Transverse colon (tissue), 3 donors: ENCODE measurements around the gene SLAMF1.

Experiments used
- CTCF ChIP-seq, 5 experiments: fragments of 200-600 bp in 3 of 5; fragments of 450-650 bp in 2 of 5; sonication (generic) in 3 of 5; IDR thresholded peaks; 1 replicate in 2 of 5; 2 replicates in 3 of 5; pipeline ENCODE4 v1.5.1; 2016 to 2017; ENCODE audit warnings: antibody characterized with exemption in 5 of 5, inconsistent platforms in 3 of 5, mild to moderate bottlenecking in 2 of 5, moderate library complexity in 1 of 5
- POLR2A ChIP-seq: fragments of 450-650 bp; IDR thresholded peaks from one replicate; pipeline ENCODE4 v1.6.1; 2016; ENCODE audit warnings: antibody characterized with exemption, mild to moderate bottlenecking, moderate library complexity

GRCh38 chr1:160605792-160606479, 40.9 kb downstream of the SLAMF1 start:
- TF ChIP-seq POLR2A: no peak
- TF ChIP-seq CTCF (IDR thresholded peaks at IDR 0.05): no peak
